Activated CD8-positive, alpha-beta memory T cell treated with anti-CD3 and anti-CD28 coated beads for 4 hours (primary cell): ENCODE measurements around the gene EPS8.
"Not testable (repeated sequence)": the region's sequence is repeated elsewhere in the genome, so short reads cannot be mapped to it uniquely, and the experiment has no call there.

ENCODE experiments used
- DNase-seq, 2 donors: peaks; one replicate each; pipeline ENCODE4 v3.0.0-alpha.2; 2020; ENCODE audit warnings: low read depth in 2 of 2

Gene EPS8

DNA sequence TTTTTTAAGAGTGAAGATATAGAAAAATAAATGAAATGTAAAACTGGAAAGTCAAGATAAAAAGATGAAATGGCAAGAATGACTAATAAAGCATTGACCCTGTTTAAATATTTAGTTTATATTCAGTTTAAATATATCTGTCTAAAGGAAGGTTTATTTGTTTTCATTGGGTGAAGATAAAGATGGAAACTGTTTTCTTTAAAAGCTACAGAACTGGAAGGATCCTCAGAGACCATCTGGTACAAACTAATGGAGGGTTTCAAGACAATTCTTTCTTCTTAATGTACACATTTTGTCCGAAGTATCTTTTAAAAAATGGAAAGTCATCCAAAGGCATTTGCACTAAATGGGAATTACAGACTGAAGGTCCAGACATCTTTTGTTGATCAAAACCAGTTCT lies 142.6 kb downstream of the EPS8 start:
- DNase-seq, result no peak

DNA sequence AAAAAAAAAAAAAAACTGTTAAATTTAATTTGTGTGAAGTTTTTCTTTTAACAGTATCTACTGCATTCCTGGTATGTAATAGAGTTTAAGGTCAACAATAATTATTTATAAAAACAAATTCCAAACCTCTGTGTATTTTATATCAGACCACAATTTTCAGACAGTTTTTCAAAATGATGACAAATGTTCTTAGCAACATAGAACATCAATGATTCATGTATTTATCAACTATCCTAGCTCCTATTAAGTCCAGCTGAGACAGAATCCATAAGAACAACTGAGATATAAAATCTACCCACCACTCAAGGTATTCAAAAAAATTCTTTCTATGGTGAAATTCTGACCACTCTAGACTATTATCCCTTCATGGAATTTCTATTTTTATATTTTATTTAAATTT lies 144.5 kb downstream of the EPS8 start:
- no peak for DNase-seq

DNA sequence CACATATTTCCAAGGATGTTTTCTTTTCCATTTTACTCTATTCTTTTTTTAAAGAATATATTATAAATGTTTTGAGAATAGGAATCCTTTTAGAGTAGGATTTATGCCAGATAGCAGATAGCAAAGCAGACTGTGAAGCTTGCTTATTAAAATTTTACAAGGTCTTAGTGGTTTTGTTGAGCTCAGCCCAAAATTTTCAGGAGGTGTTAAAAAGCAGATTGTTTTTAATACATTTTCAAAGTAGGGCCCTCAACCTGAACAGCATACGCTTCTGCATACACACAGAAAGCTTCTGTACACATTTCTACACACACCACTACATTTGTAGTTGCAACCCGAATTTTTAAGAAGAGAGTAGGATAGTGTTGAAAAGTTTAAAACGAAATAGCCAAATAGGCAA lies 151.0 kb downstream of the EPS8 start:
- DNase-seq, result no peak

DNA sequence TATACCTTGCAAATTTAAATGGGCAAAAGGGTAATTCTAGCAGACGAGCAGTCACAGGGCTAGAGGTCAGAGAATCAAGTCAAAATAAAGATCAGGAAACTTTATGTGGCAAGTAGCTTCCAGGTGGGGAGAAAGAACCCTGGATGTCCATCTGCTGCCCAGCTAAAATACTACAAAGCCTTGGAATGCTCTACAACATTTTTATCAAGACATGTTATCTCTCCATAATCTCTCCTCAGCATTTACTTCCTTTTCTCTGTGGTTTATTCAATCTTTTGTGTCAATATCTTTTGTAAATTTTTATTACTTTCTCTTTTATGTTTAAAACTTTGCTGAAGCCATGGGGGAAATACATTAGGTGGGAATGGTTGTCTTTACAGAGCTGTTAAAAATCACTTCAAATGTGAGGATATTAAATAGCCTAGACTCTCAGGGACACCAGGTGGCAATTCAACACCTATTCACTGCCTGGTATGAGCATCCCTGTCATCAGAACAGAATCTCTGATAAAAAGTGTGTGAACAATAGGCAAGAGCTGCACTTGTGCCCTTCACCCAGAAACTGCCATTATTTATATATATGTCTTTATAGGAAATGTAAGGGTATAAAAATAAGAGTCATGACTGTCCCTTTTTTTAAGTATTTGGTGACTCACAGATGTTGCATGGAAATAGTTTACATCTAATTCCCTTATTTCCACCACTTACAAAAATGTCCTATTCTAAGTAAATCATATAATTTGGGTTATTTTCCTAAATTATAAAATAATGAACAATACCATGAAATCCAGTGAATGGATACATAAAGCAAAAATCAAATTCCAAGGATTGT lies 152.9 kb downstream of the EPS8 start:
- DNase-seq, result no peak

DNA sequence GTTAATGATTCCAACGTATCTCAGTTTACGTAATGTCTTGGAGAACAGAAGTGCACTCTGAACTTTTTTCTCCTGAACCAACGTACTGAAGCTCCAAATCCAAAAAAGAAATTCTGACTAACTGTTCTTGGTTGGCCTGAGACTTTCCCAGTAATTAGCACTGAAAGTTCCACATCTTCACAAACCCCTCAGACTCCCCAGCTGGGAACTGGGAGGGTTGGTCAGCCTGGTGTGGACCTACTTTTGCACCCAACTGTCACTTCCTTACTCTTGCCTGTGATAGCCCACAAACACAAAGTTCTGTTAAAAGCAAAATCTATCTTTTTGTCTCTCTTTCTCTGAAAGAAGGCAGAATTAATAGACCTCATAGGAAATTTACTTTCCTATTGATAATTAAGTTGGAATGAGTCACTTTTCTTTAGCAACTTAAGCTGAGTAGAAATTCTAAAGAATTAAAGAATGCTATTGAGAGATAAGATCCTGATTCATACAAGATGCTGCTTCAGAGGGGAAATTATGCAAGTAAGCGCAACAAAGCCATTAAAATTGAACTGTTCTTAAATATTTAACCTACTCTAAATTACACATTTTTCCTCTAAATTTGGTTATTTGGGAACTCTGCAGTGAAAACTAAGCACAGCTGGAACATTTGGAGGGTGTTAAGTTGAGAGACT lies 155.0 kb downstream of the EPS8 start:
- DNase-seq, result no peak

DNA sequence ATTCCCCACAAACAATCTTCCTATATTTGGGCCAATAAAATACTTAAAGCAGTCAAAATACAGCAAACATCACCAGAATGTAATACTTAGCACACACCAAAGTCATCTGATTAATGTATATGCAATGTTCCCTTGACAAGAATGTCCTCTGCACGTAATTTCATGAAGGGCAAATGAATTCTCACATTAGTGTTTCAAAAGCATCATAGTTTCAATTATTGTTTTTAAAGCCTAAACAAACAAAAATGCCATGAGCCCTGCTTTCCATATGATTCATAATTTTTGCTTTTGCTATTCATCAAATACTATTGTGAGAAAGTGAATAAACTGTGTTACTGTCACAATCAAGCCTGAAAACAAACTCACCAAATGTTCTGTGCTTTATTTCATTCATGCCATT lies 156.0 kb downstream of the EPS8 start:
- no peak for DNase-seq

DNA sequence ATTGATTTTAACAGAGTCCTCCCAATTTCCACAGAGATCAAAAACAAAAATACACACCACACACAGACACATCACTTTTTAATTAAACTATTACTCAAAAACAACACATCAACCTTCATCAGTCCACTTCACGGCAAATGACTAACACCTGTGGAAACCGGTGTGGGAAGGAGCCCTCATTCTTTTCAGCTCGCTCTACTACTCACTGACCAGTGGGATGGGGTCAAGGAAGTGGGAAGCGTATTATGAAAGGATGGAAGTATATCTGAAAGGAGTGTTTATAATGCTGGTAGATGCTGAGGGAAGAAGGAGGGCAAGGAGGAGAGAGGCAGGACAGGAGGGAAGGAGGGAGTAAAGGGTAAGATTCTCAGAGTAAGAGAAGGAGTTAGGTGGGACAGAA lies 156.5 kb downstream of the EPS8 start:
- no peak for DNase-seq

DNA sequence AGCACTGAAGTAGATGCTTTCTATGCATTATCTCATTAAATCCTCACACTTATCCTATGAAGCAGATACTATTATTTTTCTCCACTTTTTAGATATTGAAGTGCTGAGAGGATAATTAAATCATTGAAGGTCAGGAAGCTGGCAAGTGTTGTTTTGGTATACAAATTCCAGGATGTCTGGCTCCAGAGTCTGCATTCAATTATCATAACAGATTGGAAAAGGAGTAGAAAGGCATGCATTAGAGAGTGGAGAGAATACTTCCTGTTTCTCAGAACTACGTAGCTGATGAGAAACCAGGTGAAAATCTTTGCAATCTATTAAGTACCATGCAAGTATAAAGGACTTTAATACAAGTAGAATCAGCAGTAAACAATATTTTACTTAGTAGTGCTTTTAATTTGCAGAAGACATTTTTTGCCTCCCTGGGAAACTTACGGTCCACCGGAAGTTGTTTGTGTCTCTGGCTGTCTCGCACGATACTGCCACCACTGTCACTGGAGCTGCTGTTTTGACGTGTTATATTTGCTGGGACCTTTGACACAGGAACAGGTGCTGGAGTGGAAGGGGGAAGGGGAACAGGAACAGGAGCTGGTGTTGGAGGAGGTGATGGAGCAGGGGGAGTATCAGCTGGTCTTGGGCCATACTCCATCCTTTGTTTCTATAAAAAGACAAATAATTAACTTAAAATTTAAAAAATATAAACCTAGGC lies 158.0 kb downstream of the EPS8 start:
- DNase-seq, result no peak

DNA sequence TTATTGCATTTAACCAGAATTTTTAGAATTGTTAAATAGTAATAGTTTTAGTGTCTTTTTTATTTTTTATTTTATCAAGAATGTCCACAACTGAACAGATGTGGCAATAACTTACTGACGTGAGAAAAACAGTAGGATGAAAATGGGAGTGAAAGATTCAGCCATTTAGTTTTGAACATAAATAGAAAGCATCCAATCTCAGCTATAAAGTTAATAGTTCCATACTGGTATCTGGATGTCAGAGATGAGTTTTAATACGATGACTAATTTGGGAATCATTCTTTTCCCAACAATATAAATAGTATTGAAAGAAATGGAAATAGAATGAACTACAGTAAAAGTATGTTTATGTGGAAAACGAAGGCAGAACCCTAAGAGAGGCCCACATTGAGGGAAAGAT lies 159.4 kb downstream of the EPS8 start:
- no peak for DNase-seq

DNA sequence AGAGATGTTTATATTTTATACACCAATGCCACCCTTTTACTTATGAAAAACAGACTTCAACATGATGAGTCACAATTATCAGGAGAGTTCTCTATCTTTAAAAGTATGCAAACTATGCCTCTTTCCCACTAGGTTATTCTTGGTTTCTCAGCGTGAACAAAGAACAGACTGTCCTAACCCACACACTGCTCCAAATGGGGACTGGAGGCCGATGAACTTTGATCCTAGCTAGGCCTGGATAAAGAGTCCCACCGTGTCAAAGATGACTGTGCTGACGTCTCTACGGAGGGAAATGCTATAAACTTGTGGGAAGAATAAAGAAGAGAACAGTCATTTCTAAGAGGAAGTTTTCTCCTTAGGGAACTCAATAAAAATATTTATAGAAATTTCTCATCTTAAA lies 160.1 kb downstream of the EPS8 start:
- DNase-seq, result no peak

DNA sequence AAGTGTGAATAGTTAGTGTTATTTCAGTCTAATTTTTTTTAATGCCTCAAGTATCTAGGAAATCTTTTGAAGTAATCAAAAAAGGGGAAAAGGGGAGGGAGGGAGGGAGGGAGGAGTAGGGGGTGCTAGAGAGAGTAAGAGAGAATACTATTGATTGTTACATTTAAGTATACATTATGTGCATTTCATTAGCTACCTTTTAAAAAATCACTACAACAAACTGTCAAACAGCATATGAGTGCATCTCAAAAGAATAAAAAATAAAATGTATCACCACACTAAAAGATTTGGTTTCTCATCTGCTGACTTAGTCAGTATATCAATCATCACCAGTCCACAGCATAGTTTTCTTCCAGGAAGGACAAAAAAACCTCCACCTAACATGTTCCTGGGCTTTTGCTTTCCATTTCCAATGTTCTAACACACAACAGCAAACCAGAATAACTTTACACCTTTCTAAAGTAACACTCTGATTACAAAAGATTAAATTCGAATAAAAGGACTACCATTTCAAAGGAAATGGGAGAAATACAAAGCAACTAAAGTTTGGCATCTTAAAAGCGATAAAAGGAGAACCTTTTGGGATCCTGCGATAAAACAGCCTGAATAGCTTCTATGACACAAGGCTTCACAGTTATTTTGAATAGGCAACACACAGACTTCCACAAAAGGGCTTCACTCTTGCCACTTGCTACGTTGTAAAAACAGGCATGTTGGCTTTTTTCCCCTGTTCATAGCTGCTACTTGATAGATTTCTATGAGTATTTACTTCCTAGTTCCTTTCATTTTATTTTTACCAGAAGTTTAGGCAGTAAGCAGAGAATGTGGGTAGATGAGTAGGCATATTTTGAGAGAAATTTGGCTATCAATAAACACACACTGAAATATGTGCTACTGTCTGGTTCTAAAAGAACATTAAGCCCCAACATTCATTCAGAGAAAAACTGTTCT lies 160.9 kb downstream of the EPS8 start:
- DNase-seq, result no peak

DNA sequence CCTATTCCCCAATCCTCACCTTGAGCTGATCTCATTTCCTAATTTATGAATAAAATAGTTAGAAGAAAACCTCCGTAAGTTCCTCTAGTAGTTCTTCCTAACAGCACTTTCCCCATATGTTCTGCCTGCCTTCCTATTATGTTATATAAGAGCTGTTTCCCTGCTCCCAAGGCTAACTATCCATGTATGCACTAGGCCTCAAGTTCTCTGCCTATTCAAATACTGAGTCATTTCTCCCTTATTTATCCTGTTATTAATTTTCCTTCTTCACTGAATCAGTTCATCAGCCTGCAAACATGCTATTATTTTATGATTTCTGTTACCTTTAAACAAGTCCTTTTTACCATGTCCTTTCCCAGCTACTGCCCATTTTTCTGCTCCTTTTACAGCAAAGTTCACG lies 164.1 kb downstream of the EPS8 start:
- DNase-seq, result no peak

DNA sequence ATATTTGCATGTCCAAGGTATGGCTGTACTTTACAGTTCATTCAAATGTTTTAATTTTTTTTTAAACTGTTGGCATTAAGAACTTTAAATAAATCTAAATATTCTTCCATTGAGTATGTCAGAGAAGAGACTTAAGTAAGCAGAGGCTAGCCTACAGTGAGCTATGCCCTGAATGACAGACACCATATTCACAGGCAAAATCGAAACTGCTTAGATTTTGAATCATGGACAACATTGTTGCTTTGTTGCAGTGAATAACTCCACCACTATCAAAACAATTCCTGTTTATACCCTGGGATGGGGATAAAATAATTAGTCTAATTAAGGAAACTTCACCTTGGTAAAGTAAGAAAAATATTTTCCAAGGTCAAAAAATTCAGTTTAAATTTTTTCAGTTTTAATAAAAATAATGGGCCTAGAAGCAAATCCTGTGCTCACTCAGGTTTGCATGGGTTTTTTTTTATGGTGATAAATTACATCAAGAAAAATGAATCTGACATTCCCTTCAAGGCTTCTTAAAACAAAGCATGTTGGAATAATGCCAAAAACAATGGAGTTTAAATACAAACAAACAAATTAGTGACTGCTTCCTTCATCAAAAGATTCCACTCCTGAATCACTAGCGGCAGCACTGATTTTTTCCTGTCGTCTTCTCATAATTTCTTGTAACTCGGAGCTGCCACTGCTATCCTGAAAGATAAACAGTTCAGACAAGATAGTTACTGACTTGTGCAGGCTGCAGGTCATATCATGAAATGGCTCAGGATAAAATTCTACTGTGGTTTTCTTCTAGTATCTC lies 168.2 kb downstream of the EPS8 start:
- no peak for DNase-seq

DNA sequence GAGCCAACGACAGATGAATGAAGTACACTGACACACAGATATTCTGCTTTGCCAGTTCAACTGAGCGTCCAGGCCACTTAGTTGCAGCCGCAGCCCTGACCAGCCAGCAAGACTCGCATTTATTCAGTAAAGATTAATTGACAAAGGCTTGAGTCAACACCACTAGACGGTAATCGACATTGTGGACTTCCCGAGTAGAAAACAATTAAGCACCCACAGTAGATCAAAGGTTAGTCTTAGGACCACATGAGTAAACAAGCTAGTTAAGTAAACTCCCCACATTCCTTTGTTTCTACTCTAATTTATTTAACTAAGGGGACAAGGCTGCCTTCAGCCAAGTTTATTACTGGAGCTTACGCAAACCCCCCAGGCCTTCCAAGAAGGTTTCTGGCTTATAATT lies 172.7 kb downstream of the EPS8 start:
- DNase-seq, result not testable (repeated sequence)

DNA sequence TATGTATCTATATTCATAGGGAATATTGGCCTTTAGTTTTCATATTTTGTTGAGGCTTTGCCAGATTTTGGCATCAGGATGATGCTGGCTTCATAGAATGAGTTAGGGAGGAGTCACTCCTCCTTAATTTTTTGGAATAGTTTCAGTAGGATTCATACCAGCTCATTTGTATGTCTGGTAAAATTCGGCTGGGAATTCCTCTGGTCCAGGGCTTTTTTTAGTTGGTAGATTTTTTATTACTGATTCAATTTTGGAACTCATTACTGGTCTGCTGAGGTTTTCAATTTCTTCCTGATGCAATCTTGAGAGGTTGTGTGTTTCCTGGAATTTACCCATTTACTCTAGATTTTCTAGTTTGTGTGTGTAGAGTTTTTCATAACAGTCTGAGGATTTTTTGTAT lies 175.2 kb downstream of the EPS8 start:
- DNase-seq, result no peak

DNA sequence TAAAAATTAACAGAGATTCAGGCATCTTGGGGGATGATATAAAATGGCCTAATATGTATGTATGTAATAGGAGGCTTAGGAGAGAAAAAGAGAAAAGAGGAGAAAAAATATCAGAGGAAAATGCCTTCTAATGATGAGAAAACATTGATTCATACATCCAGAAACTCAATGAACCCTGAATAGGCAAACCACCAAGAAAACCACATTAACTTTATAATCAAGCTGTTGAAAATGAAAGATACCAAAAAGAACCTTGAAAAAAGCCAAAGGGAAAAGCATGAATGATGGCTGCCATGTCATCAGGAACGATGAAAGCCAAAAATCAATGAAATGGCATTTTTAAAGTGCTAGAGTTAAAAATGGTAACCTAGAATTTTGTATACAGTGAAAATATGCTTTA lies 180.2 kb downstream of the EPS8 start:
- DNase-seq, result no peak

DNA sequence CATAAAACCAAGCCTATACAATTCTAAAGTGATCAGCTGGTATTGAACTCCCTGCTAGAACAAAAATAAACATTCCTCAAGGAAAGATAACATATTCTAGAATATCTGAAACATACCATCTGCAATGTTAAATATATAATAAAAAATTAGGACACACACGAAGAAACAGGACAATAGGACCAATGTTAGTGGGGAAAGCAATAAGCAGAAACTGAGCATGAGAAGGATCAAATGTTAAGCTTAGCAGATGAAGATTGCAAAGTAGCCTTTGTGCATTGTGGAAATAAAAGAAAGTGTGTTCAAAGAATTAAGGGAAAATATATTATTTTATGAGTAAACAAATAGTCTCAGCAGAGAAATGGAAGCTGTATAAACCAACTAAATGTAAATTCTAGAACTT lies 180.8 kb downstream of the EPS8 start:
- no peak for DNase-seq

DNA sequence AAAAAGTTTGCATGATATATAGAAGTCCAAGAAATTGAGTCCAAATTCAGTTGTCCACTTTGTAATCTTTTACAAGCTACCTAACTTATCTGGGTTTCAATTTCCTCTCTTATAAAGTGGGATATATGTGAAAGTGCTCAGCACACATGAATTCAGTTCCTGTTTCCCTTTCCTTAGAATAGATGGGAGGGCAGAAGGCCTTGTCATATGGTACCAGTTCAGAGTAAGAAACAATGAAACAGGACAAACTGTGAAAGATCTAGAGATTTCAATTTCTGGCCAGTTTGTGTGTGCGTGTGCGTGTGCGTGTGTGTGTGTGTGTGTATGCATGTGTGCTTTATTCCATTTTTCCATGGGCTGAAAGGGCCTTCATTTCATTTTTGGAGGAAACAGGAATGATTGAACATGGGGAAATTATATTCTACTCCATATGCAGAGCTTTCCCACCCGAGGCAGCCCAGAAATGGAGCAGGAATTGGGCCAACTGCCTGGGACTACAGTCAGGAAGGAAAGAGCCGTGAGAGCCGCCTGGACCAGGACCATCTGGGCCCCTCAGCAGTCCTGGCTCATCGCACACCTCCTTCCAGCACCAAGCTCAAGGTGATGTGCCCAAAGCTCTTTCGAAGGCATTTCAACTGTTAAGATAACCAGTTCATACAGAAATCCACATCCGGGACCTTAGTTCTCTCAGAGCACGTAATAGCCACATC lies 183.2 kb downstream of the EPS8 start:
- no peak for DNase-seq

DNA sequence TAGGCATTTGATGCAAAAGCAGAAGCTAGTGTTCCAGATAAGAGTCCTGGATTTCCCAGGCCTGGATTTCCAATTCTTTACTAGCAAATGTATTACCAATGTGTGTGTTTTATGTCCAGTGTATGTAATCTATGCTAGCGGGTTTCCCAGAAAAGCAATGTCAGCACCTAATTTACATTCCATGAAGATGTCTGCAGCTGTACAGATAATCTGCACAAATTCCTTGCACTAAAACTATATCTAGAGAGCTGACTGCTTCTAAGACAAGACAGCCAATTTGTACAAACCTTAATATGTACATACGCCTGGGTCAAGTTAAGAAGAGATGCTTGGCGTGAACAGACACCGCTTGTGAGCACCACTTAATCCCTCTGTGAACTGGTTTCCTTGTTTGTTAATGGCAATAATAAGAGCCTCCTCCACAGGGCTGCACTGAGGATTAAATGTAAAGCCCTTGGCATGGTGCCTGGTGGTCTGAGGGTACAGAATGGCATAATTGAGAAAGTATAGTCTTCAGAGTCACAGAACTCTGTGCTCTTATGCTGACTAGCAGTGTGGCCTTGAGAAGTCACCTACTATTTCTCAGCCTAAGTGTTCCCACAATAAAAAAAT lies 185.6 kb downstream of the EPS8 start:
- DNase-seq, result no peak
